LNCAP (cell line): ENCODE results near the gene OR52L1.

Experiments
- CTCF ChIP-seq: fragments of 450-650 bp; IDR thresholded peaks from 2 replicates; pipeline ENCODE4 v1.5.1; 2017; ENCODE audit warnings: mild to moderate bottlenecking

OR52L1 gene

GRCh38 chr11:5938603-5938965 is 48.2 kb downstream of the OR52L1 start:
- no peak for TF ChIP-seq CTCF

GRCh38 chr11:5937868-5938602 is 48.8 kb downstream of the OR52L1 start:
- no peak for TF ChIP-seq CTCF
